Measurements from ENCODE around the gene CD300LF. TPM values are rescaled to one million over a fixed set of nuclear protein-coding genes. Genes with fewer than 3 reads are reported as not detected.

CD300LF gene
- total RNA-seq, 1 donor from 2014 or later, result not detected

DNA sequence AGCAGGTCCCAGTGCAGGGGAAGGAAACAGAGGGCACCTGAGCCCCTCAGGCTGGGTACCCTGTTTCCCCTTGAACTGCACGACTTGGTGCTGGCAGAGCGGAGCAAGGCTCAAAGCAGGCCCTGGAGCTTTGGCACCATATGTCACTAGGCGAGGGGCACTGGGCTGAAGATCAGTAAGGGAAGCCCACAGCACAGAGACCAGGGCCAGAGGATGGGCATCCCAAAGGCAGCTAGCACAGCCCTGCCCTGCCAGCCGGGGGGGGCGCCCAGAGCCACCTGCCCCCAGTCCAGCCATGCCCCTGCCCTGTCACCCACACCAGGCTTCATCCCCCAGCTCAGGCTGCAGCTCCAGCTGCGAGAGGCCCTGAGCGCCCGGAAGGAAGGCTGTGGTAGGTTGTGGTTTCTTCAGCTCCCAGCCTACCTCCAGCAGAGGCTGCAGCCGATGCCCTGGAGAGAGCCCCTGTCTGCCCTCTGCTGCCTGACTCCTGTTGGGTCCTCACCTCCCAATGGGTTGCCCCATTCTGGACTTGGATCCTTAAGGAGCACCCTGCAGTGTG is 46.6 kb upstream of the CD300LF start:
- H3K9me3 Mint-ChIP-seq (ENCODE audit: low read depth), result no peaks in the 10 kb centered on the region
- peak overlapping the region; percentile 65 for H3K4me3 Mint-ChIP-seq (ENCODE audit: unreplicated experiment)
- TF ChIP-seq, protein P1, sequence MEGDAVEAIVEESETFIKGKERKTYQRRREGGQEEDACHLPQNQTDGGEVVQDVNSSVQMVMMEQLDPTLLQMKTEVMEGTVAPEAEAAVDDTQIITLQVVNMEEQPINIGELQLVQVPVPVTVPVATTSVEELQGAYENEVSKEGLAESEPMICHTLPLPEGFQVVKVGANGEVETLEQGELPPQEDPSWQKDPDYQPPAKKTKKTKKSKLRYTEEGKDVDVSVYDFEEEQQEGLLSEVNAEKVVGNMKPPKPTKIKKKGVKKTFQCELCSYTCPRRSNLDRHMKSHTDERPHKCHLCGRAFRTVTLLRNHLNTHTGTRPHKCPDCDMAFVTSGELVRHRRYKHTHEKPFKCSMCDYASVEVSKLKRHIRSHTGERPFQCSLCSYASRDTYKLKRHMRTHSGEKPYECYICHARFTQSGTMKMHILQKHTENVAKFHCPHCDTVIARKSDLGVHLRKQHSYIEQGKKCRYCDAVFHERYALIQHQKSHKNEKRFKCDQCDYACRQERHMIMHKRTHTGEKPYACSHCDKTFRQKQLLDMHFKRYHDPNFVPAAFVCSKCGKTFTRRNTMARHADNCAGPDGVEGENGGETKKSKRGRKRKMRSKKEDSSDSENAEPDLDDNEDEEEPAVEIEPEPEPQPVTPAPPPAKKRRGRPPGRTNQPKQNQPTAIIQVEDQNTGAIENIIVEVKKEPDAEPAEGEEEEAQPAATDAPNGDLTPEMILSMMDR (IDR thresholded peaks at IDR 0.05), result no peak
- H3K27ac Mint-ChIP-seq (ENCODE audit: unreplicated experiment), result peak overlapping the region; percentile 96
- H3K36me3 Mint-ChIP-seq (ENCODE audit: low read depth), result no peaks in the 10 kb centered on the region
- DNase-seq (ENCODE audit: low spot score), result peak; percentile 85
- H3K4me1 Mint-ChIP-seq (ENCODE audit: low read depth), result peaks cover 86% of the 10 kb centered on the region
- H3K27me3 Mint-ChIP-seq (ENCODE audit: low read depth), result no peaks in the 10 kb centered on the region

DNA sequence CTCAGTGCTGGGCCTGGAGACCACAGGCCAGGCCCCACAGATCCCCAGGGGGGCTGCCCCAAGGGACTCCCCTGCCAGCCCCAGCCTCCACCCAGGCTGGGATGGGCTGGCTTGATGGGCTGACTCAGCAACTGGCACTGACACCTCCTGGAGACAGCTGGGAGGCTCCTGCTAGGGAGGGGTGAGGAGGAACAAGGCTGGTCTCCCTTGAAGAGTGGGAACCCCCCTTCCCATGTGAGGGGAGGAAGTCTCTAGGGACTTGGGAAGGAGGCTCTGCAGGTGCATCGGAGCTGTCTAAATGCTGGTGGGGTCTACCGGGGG is 46.1 kb upstream of the CD300LF start:
- Mint-ChIP-seq H3K27me3 (ENCODE audit: low read depth) (no peaks in the 10 kb centered on the region), H3K9me3 (ENCODE audit: low read depth) (no peaks in the 10 kb centered on the region), H3K27ac (ENCODE audit: unreplicated experiment) (peak overlapping the region; percentile 96), H3K4me1 (ENCODE audit: low read depth) (peaks cover 81% of the 10 kb centered on the region), H3K4me3 (ENCODE audit: unreplicated experiment) (peak overlapping the region; percentile 65), H3K36me3 (ENCODE audit: low read depth) (no peaks in the 10 kb centered on the region)
- no peak for DNase-seq (ENCODE audit: low spot score)
- TF ChIP-seq, protein P1 (IDR thresholded peaks at IDR 0.05), result peak; percentile 30

DNA sequence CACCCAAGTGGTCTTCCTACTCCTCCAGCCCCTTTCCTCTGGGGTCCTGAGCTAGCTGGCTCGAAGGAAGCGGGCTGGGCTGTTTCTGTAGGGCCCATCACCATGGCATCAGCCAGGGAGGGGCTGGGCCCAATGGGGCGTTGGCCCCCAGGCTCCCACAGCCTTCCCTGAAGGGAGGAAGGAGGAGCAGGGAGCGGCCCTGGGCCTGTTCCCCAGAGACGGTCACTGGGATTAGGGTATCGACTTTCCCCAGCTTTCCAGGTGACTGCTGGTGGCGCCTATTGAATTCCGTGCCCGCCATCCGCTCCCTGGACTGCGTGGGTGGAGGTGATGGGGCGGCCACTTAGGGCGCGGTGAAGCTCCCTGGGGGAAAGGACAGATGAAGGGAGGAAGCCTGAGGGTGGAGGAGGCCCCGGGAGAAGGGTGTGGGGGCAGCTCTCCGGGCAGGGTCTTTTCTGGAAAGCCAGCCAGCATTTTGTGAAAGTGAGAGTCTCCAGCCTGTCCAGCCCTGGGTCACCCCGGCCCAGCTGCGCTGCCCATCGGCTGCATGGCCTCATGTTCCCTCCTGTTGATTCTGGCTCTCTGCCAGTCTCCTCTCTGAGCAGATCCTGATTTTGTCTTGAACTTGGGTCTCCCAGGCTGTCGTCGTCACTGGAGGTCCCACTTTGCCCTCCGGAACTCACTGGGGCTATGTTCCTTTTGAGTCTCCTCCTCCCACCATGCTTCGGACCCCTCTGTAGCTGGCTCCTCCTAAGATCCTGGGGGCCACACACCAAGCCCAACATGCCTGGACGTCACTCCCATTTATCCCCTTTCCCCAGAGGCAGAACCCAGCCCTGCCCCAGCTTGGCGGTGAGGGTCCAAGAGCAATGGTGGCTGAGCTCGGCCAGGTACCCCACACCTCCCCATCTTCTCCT is 45.5 kb upstream of the CD300LF start:
- Mint-ChIP-seq H3K27me3 (ENCODE audit: low read depth) (no peaks in the 10 kb centered on the region), H3K4me1 (ENCODE audit: low read depth) (peaks cover 77% of the 10 kb centered on the region), H3K4me3 (ENCODE audit: unreplicated experiment) (peak overlapping the region; percentile 65), H3K36me3 (ENCODE audit: low read depth) (no peaks in the 10 kb centered on the region), H3K27ac (ENCODE audit: unreplicated experiment) (peak overlapping the region; percentile 96), H3K9me3 (ENCODE audit: low read depth) (no peaks in the 10 kb centered on the region)
- peak; percentile 75 for DNase-seq (ENCODE audit: low spot score)
- TF ChIP-seq, protein P1 (IDR thresholded peaks at IDR 0.05), result no peak

DNA sequence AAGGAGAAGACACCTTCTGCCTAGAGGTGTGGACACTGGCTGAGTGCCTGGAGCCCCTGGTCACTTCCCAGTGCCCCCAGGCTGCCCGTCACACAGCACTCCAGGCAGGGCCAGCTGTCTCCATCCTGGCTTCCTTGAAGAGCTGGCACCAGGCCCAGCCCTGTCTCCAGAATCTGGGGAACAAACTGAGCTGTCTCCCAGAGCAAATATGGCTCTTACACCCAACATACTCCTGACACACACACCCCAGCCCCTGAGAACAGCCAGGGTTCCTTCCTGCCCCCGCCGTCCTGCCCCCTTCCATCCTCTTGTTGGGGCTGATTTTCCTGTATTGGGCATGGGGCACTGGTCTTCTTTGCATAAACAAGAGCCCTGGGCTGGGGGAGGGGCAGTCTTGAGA is 44.8 kb upstream of the CD300LF start:
- Mint-ChIP-seq H3K27me3 (ENCODE audit: low read depth) (no peaks in the 10 kb centered on the region), H3K4me3 (ENCODE audit: unreplicated experiment) (peak overlapping the region; percentile 65), H3K36me3 (ENCODE audit: low read depth) (peaks cover 3% of the 10 kb centered on the region), H3K27ac (ENCODE audit: unreplicated experiment) (peak overlapping the region; percentile 96), H3K9me3 (ENCODE audit: low read depth) (no peaks in the 10 kb centered on the region), H3K4me1 (ENCODE audit: low read depth) (peaks cover 77% of the 10 kb centered on the region)
- TF ChIP-seq, protein P1 (IDR thresholded peaks at IDR 0.05), result no peak
- DNase-seq (ENCODE audit: low spot score), result no peak

DNA sequence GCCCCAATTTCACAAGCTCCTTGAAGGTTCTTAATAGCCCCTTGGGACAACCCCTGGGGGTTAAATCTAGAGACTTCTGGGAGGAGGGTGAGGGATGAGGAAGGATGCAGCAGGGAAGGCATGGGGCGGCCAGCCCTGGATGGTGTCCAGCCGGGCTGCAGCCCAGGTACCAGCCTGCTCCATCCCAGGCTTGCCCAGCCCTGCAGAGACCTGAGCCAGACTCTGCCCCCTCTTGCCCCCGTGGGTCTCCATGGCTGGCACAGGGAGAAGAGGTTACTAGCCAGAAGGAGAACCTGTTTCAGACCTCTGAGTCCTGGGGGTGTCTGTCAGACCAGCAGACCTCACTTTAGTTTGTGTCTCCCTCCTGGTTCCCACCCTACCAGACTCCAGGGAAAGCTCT is 44.2 kb upstream of the CD300LF start:
- Mint-ChIP-seq H3K27me3 (ENCODE audit: low read depth) (no peaks in the 10 kb centered on the region), H3K4me1 (ENCODE audit: low read depth) (peaks cover 76% of the 10 kb centered on the region), H3K9me3 (ENCODE audit: low read depth) (no peaks in the 10 kb centered on the region), H3K36me3 (ENCODE audit: low read depth) (peaks cover 3% of the 10 kb centered on the region), H3K4me3 (ENCODE audit: unreplicated experiment) (no peak overlapping the region), H3K27ac (ENCODE audit: unreplicated experiment) (peak overlapping the region; percentile 96)
- DNase-seq (ENCODE audit: low spot score), result no peak
- TF ChIP-seq, protein P1 (IDR thresholded peaks at IDR 0.05), result no peak
